SK-N-MC (cell line): ENCODE measurements around the gene EIF3F.

Source experiments
- EZH2 ChIP-seq: fragments of 200-600 bp; sonication (generic); IDR thresholded peaks from one replicate; pipeline ENCODE4 v1.6.1; 2017; ENCODE audit warnings: antibody characterized with exemption
- FOXP2 ChIP-seq: optimal IDR thresholded peaks from 2 replicates; pipeline ENCODE3; 2011; ENCODE audit warnings: mild to moderate bottlenecking, moderate library complexity; ENCODE audit not compliant: insufficient read depth; ENCODE audit errors: extremely low read length, control extremely low read depth
- POLR2AphosphoS5 ChIP-seq: IDR thresholded peaks from 2 replicates; pipeline ENCODE4 v1.6.1; 2012; ENCODE audit warnings: mild to moderate bottlenecking, low read depth, low read length, borderline replicate concordance

- no peak for TF ChIP-seq POLR2AphosphoS5
- no peak for TF ChIP-seq EZH2
- no peak for TF ChIP-seq FOXP2
Measured at GRCh38 chr11:8038393-8038792, 51.3 kb downstream of the EIF3F start.
